ENCODE data around the gene GABRG2. TPM values are rescaled to one million over a fixed set of nuclear protein-coding genes. Genes with fewer than 3 reads are reported as not detected.

Gene GABRG2
- polyA plus RNA-seq, 3 donors: not detected

- no peak overlapping the region for H3K4me3 Mint-ChIP-seq
- Histone ChIP-seq H3K4me1 (ENCODE audit: control insufficient read depth in 1 of 2, insufficient read depth in 2 of 2, low read length in 2 of 2) (no peaks in the 10 kb centered on the region), H3K79me2 (ENCODE audit: insufficient read depth, low read length) (no peaks in the 10 kb centered on the region), H3K4me2 (replicated peaks; ENCODE audit: extremely low read depth, low read length, poor library complexity, severe bottlenecking) (no peak overlapping the region), H3K27me3 (ENCODE audit: control insufficient read depth in 2 of 2, insufficient read depth in 2 of 2, low read length in 2 of 2) (no peaks in the 10 kb centered on the region), H3K9me3 (replicated peaks in 1 of 2; ENCODE audit: control insufficient read depth in 1 of 2, insufficient read depth in 1 of 2, low read length in 2 of 2) (no peaks in the 10 kb centered on the region), H4K20me1 (ENCODE audit: insufficient read depth, low read length) (no peaks in the 10 kb centered on the region), H3K36me3 (replicated peaks in 1 of 2; ENCODE audit: control insufficient read depth in 1 of 2, insufficient read depth in 2 of 2, low read length in 2 of 2) (no peaks in the 10 kb centered on the region), H3K4me3 (replicated peaks in 1 of 3; ENCODE audit: low read depth in 2 of 3, low read length in 3 of 3) (no peak overlapping the region), H2AFZ (ENCODE audit: insufficient read depth, low read depth, low read length, poor library complexity, severe bottlenecking) (no peak overlapping the region), H3K9ac (ENCODE audit: insufficient read depth, low read length, poor library complexity, severe bottlenecking) (no peak overlapping the region), H3K27ac (ENCODE audit: low read depth in 1 of 2, low read length in 2 of 2) (no peak overlapping the region)
- intact Hi-C loops (cut with micrococcal nuclease): no loop called here
- DNase-seq: no peak
- TF ChIP-seq CTCF (IDR thresholded peaks at IDR 0.05): no peak
- no peaks in the 10 kb centered on the region for H3K4me1 Mint-ChIP-seq
- H3K27ac Mint-ChIP-seq: no peak overlapping the region
- 81% methylated on average over 2 of the region's 4 CpGs for WGBS (ENCODE audit: insufficient coverage)
- H3K36me3 Mint-ChIP-seq: no peaks in the 10 kb centered on the region
- H3K27me3 Mint-ChIP-seq (ENCODE audit: low read depth in 3 of 3): no peaks in the 10 kb centered on the region
- peaks cover 0 to 2% (median 0%) of the 10 kb centered on the region in 7 donors for H3K9me3 Mint-ChIP-seq
Measured at GRCh38 chr5:162026803-162027202, 40.8 kb upstream of the GABRG2 start.

GRCh38 chr5:162037431-162037830, 30.1 kb upstream of the GABRG2 start:
- Mint-ChIP-seq H3K36me3 (no peaks in the 10 kb centered on the region), H3K9me3 (peaks cover 0 to 12% (median 6%) of the 10 kb centered on the region in 7 donors), H3K27ac (no peak overlapping the region), H3K4me3 (no peak overlapping the region), H3K4me1 (no peaks in the 10 kb centered on the region), H3K27me3 (ENCODE audit: low read depth in 3 of 3) (peaks cover 0 to 2% (median 1%) of the 10 kb centered on the region in 3 donors)
- WGBS (ENCODE audit: insufficient coverage): no CpG with 5 or more reads among the region's 1 CpG
- no peaks in the 10 kb centered on the region for H3K4me1 ChIP-seq (ENCODE audit: control insufficient read depth in 1 of 2, insufficient read depth in 2 of 2, low read length in 2 of 2)
- TF ChIP-seq CTCF (IDR thresholded peaks at IDR 0.05): no peak
- no peaks in the 10 kb centered on the region for H4K20me1 ChIP-seq (ENCODE audit: insufficient read depth, low read length)
- H2AFZ ChIP-seq (ENCODE audit: insufficient read depth, low read depth, low read length, poor library complexity, severe bottlenecking): no peak overlapping the region
- H3K27ac ChIP-seq (ENCODE audit: low read depth in 1 of 2, low read length in 2 of 2): no peak overlapping the region
- no peak overlapping the region for H3K9ac ChIP-seq (ENCODE audit: insufficient read depth, low read length, poor library complexity, severe bottlenecking)
- peaks cover 0 to 4% of the 10 kb centered on the region in 2 donors for H3K9me3 ChIP-seq (replicated peaks in 1 of 2; ENCODE audit: control insufficient read depth in 1 of 2, insufficient read depth in 1 of 2, low read length in 2 of 2)
- no peaks in the 10 kb centered on the region for H3K36me3 ChIP-seq (replicated peaks in 1 of 2; ENCODE audit: control insufficient read depth in 1 of 2, insufficient read depth in 2 of 2, low read length in 2 of 2)
- H3K79me2 ChIP-seq (ENCODE audit: insufficient read depth, low read length): no peaks in the 10 kb centered on the region
- H3K4me3 ChIP-seq (replicated peaks in 1 of 3; ENCODE audit: low read depth in 2 of 3, low read length in 3 of 3): no peak overlapping the region
- no peak for DNase-seq
- H3K4me2 ChIP-seq (replicated peaks; ENCODE audit: extremely low read depth, low read length, poor library complexity, severe bottlenecking): no peak overlapping the region
- intact Hi-C loops (cut with micrococcal nuclease): no loop called here
- no peaks in the 10 kb centered on the region for H3K27me3 ChIP-seq (ENCODE audit: control insufficient read depth in 2 of 2, insufficient read depth in 2 of 2, low read length in 2 of 2)

All from CD14-positive monocyte (primary cell).